ENCODE data around the gene DDX28.

GRCh38 chr16:68059804-68060203 lies 36.8 kb upstream of the DDX28 start:
- TF ChIP-seq CTCF (conservative IDR thresholded peaks at IDR 0.05; ENCODE audit: low read length) (no peak), EZH2phosphoT487 (IDR thresholded peaks at IDR 0.05; ENCODE audit: borderline replicate concordance) (no peak)

Data from Loucy (cell line).